ENCODE data around the gene SENP7. TPM values are rescaled to one million over a fixed set of nuclear protein-coding genes. Genes with fewer than 3 reads are reported as not detected.

The SENP7 gene
- total RNA-seq, 2 experiments from 2014 or later: 9.6 to 11.4 TPM

GRCh38 chr3:101292027-101292426 lies 221.0 kb downstream of the SENP7 start:
- ATAC-seq (no peak), DNase-seq (no peak)
- TF ChIP-seq CTCF (IDR thresholded peaks at IDR 0.05): no peak
- POLR2A ChIA-PET: no interaction called here
- CTCF ChIA-PET: no interaction called here
- no peaks in the 10 kb centered on the region for H3K36me3 Mint-ChIP-seq (ENCODE audit: low read depth)
- no peak overlapping the region for H3K4me3 Mint-ChIP-seq
- H3K27ac Mint-ChIP-seq: no peak overlapping the region
- H3K27me3 Mint-ChIP-seq: no peaks in the 10 kb centered on the region
- intact Hi-C loops (cut with micrococcal nuclease): no loop called here
- H3K9me3 Mint-ChIP-seq: peaks cover 16% of the 10 kb centered on the region
- H3K4me1 Mint-ChIP-seq (ENCODE audit: low read depth): no peaks in the 10 kb centered on the region

- POLR2A ChIA-PET: no interaction called here
- Mint-ChIP-seq H3K36me3 (ENCODE audit: low read depth) (no peaks in the 10 kb centered on the region), H3K4me3 (no peak overlapping the region), H3K4me1 (ENCODE audit: low read depth) (no peaks in the 10 kb centered on the region), H3K27ac (no peak overlapping the region), H3K9me3 (peaks cover 3% of the 10 kb centered on the region), H3K27me3 (no peaks in the 10 kb centered on the region)
- CTCF ChIA-PET: no interaction called here
- ATAC-seq (no peak), DNase-seq (no peak)
- intact Hi-C loops (cut with micrococcal nuclease): no loop called here
- TF ChIP-seq CTCF (IDR thresholded peaks at IDR 0.05): no peak
These were observed 224.7 kb downstream of the SENP7 start for GRCh38 chr3:101288294-101288693.

- Mint-ChIP-seq H3K27me3 (no peaks in the 10 kb centered on the region), H3K4me1 (ENCODE audit: low read depth) (no peaks in the 10 kb centered on the region), H3K36me3 (ENCODE audit: low read depth) (no peaks in the 10 kb centered on the region), H3K9me3 (peaks cover 3% of the 10 kb centered on the region), H3K27ac (no peak overlapping the region), H3K4me3 (no peak overlapping the region)
- TF ChIP-seq CTCF (IDR thresholded peaks at IDR 0.05): no peak
- no peak for DNase-seq
- POLR2A ChIA-PET: no interaction called here
- no peak for ATAC-seq
- CTCF ChIA-PET: no interaction called here
- intact Hi-C loops (cut with micrococcal nuclease): no loop called here
These were observed 228.3 kb downstream of the SENP7 start for GRCh38 chr3:101284757-101285156.

GRCh38 chr3:101281521-101282030 lies 231.4 kb downstream of the SENP7 start:
- H3K4me3 Mint-ChIP-seq: no peak overlapping the region
- intact Hi-C loops (cut with micrococcal nuclease): no loop called here
- no peak overlapping the region for H3K27ac Mint-ChIP-seq
- no peaks in the 10 kb centered on the region for H3K9me3 Mint-ChIP-seq
- H3K36me3 Mint-ChIP-seq (ENCODE audit: low read depth): no peaks in the 10 kb centered on the region
- ATAC-seq: no peak
- H3K4me1 Mint-ChIP-seq (ENCODE audit: low read depth): no peaks in the 10 kb centered on the region
- no peaks in the 10 kb centered on the region for H3K27me3 Mint-ChIP-seq
- no peak for DNase-seq
- CTCF ChIA-PET: no interaction called here
- TF ChIP-seq CTCF (IDR thresholded peaks at IDR 0.05): no peak
- POLR2A ChIA-PET: no interaction called here

DNA sequence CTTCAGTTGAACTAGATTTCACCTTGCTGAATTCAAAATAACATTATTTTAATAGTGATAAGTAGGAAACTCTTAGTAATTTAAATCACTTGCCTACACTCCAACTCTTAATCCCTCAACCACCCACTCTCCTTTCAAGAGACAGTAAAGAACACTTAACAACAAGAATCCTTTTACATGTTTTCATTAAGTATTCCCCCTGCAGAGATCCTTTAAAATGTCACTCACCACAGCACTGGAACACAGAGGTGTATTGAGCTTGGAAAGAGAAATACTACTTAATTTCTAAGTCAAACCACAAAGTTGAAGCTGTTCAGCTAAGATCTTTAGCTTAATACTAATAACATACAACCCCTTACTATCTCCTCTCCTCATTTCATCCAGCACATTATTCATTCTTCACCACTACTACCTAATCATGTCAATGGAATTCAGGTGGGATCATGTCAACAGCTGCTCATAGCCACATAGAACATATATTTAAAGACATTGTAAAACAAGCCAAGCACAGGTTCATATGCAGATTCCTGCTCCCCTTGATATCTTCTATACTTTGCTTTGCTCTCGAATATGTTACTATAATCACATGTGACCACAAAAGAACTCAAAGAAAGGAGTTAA lies 233.1 kb downstream of the SENP7 start:
- CTCF ChIA-PET: no interaction called here
- Mint-ChIP-seq H3K27ac (no peak overlapping the region), H3K4me1 (ENCODE audit: low read depth) (no peaks in the 10 kb centered on the region), H3K27me3 (no peaks in the 10 kb centered on the region), H3K9me3 (no peaks in the 10 kb centered on the region), H3K4me3 (no peak overlapping the region), H3K36me3 (ENCODE audit: low read depth) (no peaks in the 10 kb centered on the region)
- no peak for TF ChIP-seq CTCF (IDR thresholded peaks at IDR 0.05)
- ATAC-seq (no peak), DNase-seq (no peak)
- intact Hi-C loops (cut with micrococcal nuclease): no loop called here
- POLR2A ChIA-PET: no interaction called here

All from activated CD8-positive, alpha-beta T cell treated with anti-CD3 and anti-CD28 coated beads for 36 hours (primary cell).